Keratinocyte (primary cell): Measurements from ENCODE around the gene MPPED1. TPM values are rescaled to one million over a fixed set of nuclear protein-coding genes. Genes with fewer than 3 reads are reported as not detected.

ENCODE experiments used
- DNase-seq: peaks from one replicate; pipeline ENCODE4 v3.0.0-alpha.2; 2011; ENCODE audit warnings: low read depth, missing footprints, low spot score
- FAIRE-seq: peaks from 2 replicates; lab custom pipeline; 2011; peaks lifted over from hg19 to GRCh38; lab: Jason Lieb, UNC
- H2AFZ ChIP-seq: 2 replicates; pipeline ENCODE4 v1.6.0; 2012; ENCODE audit warnings: low read length, control low read depth, inconsistent platforms; ENCODE audit not compliant: control insufficient read depth
- H3K27ac ChIP-seq: 2 replicates; pipeline ENCODE4 v1.5.1; 2011; ENCODE audit warnings: low read length; ENCODE audit not compliant: control insufficient read depth, insufficient read depth
- H3K27me3 ChIP-seq: 3 replicates; pipeline ENCODE4 v1.6.0; 2011; ENCODE audit warnings: low read length; ENCODE audit not compliant: control insufficient read depth, insufficient read depth; ENCODE audit errors: extremely low read depth
- H3K36me3 ChIP-seq, 2 experiments: 2 replicates in 1 of 2; 3 replicates in 1 of 2; pipeline ENCODE4 v1.5.1; 2011; ENCODE audit warnings: low read length in 2 of 2, mild to moderate bottlenecking in 1 of 2; ENCODE audit not compliant: control insufficient read depth in 2 of 2, insufficient read depth in 2 of 2; ENCODE audit errors: extremely low read depth in 1 of 2
- H3K4me1 ChIP-seq: 3 replicates; pipeline ENCODE4 v1.5.1; 2011; ENCODE audit warnings: low read length; ENCODE audit not compliant: control insufficient read depth, insufficient read depth; ENCODE audit errors: extremely low read depth
- H3K4me2 ChIP-seq: 3 replicates; pipeline ENCODE4 v1.6.0; 2011; ENCODE audit warnings: low read depth, low read length; ENCODE audit not compliant: control insufficient read depth, insufficient read depth; ENCODE audit errors: extremely low read depth
- H3K4me3 ChIP-seq, 3 experiments: fragments of 200-600 bp in 1 of 3; sonication (generic) in 1 of 3; 2 replicates in 2 of 3; 3 replicates in 1 of 3; pipeline ENCODE4 v1.5.1; 2011 to 2016; ENCODE audit warnings: low read length in 3 of 3, mild to moderate bottlenecking in 3 of 3, control low read depth in 2 of 3, inconsistent platforms in 1 of 3, low read depth in 1 of 3, mixed read lengths in 1 of 3, mixed run types in 1 of 3, moderate library complexity in 1 of 3; ENCODE audit not compliant: control insufficient read depth in 2 of 3, insufficient read depth in 2 of 3; ENCODE audit errors: extremely low read depth in 1 of 3
- H3K79me2 ChIP-seq: 2 replicates; pipeline ENCODE4 v1.6.0; 2012; ENCODE audit warnings: low read length; ENCODE audit not compliant: control insufficient read depth, insufficient read depth
- H3K9ac ChIP-seq: 3 replicates; pipeline ENCODE4 v1.6.0; 2011; ENCODE audit warnings: low read length; ENCODE audit not compliant: control insufficient read depth, insufficient read depth; ENCODE audit errors: extremely low read depth
- H3K9me1 ChIP-seq: 3 replicates; pipeline ENCODE4 v1.6.0; 2011; ENCODE audit warnings: low read length; ENCODE audit not compliant: control insufficient read depth, insufficient read depth; ENCODE audit errors: extremely low read depth
- H3K9me3 ChIP-seq: 2 replicates; pipeline ENCODE4 v1.5.1; 2012; ENCODE audit warnings: low read depth, low read length; ENCODE audit not compliant: control insufficient read depth
- H4K20me1 ChIP-seq: 3 replicates; pipeline ENCODE4 v1.6.0; 2011; ENCODE audit warnings: low read length; ENCODE audit not compliant: control insufficient read depth, insufficient read depth; ENCODE audit errors: extremely low read depth
- EZH2 ChIP-seq: IDR thresholded peaks from one replicate; pipeline ENCODE4 v1.6.1; 2012; ENCODE audit warnings: inconsistent platforms, mild to moderate bottlenecking, low read length, moderate library complexity
- dilution Hi-C: fragments of 300-500 bp; cut with MboI; formaldehyde crosslinking; loops from one replicate; pipeline ENCODE4 v1.7.0; 2020; ENCODE audit warnings: low sequenced_read_pairs; ENCODE audit not compliant: extremely low pct_ligation_motif_present
- polyA plus RNA-seq, 5 experiments: library from polyadenylated mRNA; depleted of rRNA in 3 of 5; stranded (reverse) in 3 of 5; stranded (forward) in 1 of 5; unstranded in 1 of 5; fragments of >200 nt; gene quantifications; 1 replicate in 1 of 5; 2 replicates in 3 of 5; 3 replicates in 1 of 5; pipeline versions ENCODE4 v1.2.1 to v1.2.3, GENCODE V29; 2011 to 2012; ENCODE audit warnings: missing spikeins in 2 of 5, low read depth in 1 of 5, low replicate concordance in 1 of 5
- TF ChIP-seq, protein P1 (sequence below), 3 experiments: IDR thresholded peaks in 1 of 3; conservative IDR thresholded peaks in 1 of 3; optimal IDR thresholded peaks in 1 of 3; 2 replicates in 2 of 3; 3 replicates in 1 of 3; pipeline versions ENCODE3 to v1.5.1; 2011; ENCODE audit warnings: low read length in 3 of 3, mild to moderate bottlenecking in 3 of 3, moderate library complexity in 2 of 3, control low read depth in 1 of 3, inconsistent platforms in 1 of 3; ENCODE audit not compliant: insufficient read depth in 2 of 3; ENCODE audit errors: extremely low read depth in 1 of 3

Gene MPPED1
- polyA plus RNA-seq, 1 donor (not counting 4 experiments of a cell fraction or from before 2014, with no cell fraction given) = not detected

GRCh38 chr22:43432883-43433415 is 21.1 kb downstream of the MPPED1 start:
- FAIRE-seq (no peak), DNase-seq (no peak)
- Histone ChIP-seq H3K79me2 (no peaks in the 10 kb centered on the region), H3K9me1 (no peaks in the 10 kb centered on the region), H2AFZ (no peak overlapping the region), H3K4me3 (no peak overlapping the region), H3K9ac (no peak overlapping the region), H3K9me3 (no peaks in the 10 kb centered on the region), H3K27ac (no peak overlapping the region), H3K27me3 (peaks cover 55% of the 10 kb centered on the region), H4K20me1 (no peaks in the 10 kb centered on the region), H3K36me3 (no peaks in the 10 kb centered on the region), H3K4me2 (no peak overlapping the region), H3K4me1 (no peaks in the 10 kb centered on the region)
- TF ChIP-seq, protein P1, sequence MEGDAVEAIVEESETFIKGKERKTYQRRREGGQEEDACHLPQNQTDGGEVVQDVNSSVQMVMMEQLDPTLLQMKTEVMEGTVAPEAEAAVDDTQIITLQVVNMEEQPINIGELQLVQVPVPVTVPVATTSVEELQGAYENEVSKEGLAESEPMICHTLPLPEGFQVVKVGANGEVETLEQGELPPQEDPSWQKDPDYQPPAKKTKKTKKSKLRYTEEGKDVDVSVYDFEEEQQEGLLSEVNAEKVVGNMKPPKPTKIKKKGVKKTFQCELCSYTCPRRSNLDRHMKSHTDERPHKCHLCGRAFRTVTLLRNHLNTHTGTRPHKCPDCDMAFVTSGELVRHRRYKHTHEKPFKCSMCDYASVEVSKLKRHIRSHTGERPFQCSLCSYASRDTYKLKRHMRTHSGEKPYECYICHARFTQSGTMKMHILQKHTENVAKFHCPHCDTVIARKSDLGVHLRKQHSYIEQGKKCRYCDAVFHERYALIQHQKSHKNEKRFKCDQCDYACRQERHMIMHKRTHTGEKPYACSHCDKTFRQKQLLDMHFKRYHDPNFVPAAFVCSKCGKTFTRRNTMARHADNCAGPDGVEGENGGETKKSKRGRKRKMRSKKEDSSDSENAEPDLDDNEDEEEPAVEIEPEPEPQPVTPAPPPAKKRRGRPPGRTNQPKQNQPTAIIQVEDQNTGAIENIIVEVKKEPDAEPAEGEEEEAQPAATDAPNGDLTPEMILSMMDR (optimal IDR thresholded peaks at IDR 0.05 in 1 of 3, IDR thresholded peaks at IDR 0.05 in 1 of 3, conservative IDR thresholded peaks at IDR 0.05 in 1 of 3; ENCODE audit: extremely low read depth in 1 of 3, insufficient read depth in 2 of 3, low read length in 3 of 3) = no peak
- TF ChIP-seq EZH2 = no peak
- dilution Hi-C loops = no loop called here

- H3K4me1 ChIP-seq = no peaks in the 10 kb centered on the region
- dilution Hi-C loops = no loop called here
- no peaks in the 10 kb centered on the region for H3K79me2 ChIP-seq
- H3K4me3 ChIP-seq = no peak overlapping the region
- H3K27ac ChIP-seq = no peak overlapping the region
- no peak overlapping the region for H3K9ac ChIP-seq
- FAIRE-seq = no peak
- no peaks in the 10 kb centered on the region for H3K9me1 ChIP-seq
- peaks cover 55% of the 10 kb centered on the region for H3K27me3 ChIP-seq
- no peak overlapping the region for H2AFZ ChIP-seq
- H3K4me2 ChIP-seq = no peak overlapping the region
- H3K36me3 ChIP-seq = no peaks in the 10 kb centered on the region
- no peaks in the 10 kb centered on the region for H3K9me3 ChIP-seq
- no peak for TF ChIP-seq EZH2
- TF ChIP-seq, protein P1 (optimal IDR thresholded peaks at IDR 0.05 in 1 of 3, IDR thresholded peaks at IDR 0.05 in 1 of 3, conservative IDR thresholded peaks at IDR 0.05 in 1 of 3; ENCODE audit: extremely low read depth in 1 of 3, insufficient read depth in 2 of 3, low read length in 3 of 3) = no peak
- no peaks in the 10 kb centered on the region for H4K20me1 ChIP-seq
- DNase-seq = no peak
Measured at GRCh38 chr22:43433451-43434274, 21.8 kb downstream of the MPPED1 start.
